ENCODE measurements around the gene GRK5.

The GRK5 gene

GRCh38 chr10:119278126-119278709 is 70.8 kb downstream of the GRK5 start:
- Histone ChIP-seq H3K9me3 (ENCODE audit: control insufficient read depth in 5 of 5, low read length in 5 of 5) (no peaks in the 10 kb centered on the region), H3K4me3 (ENCODE audit: low read depth in 1 of 5, low read length in 5 of 5) (no peak overlapping the region), H3K36me3 (ENCODE audit: control insufficient read depth in 5 of 5, insufficient read depth in 5 of 5, low read length in 5 of 5) (no peaks in the 10 kb centered on the region), H3K9ac (ENCODE audit: low read length in 5 of 5) (no peak overlapping the region), H3K27ac (ENCODE audit: low read depth, low read length) (no peak overlapping the region), H3K27me3 (ENCODE audit: control insufficient read depth in 5 of 5, insufficient read depth in 4 of 5, low read length in 5 of 5) (no peaks in the 10 kb centered on the region), H3K4me1 (ENCODE audit: control insufficient read depth in 5 of 5, insufficient read depth in 5 of 5, low read length in 5 of 5) (peaks cover 8 to 54% (median 34%) of the 10 kb centered on the region in 5 donors)

GRCh38 chr10:119279441-119279840 is 72.1 kb downstream of the GRK5 start:
- H3K9ac ChIP-seq (ENCODE audit: low read length in 5 of 5): no peak overlapping the region
- H3K27me3 ChIP-seq (ENCODE audit: control insufficient read depth in 5 of 5, insufficient read depth in 4 of 5, low read length in 5 of 5): no peaks in the 10 kb centered on the region
- no peaks in the 10 kb centered on the region for H3K36me3 ChIP-seq (ENCODE audit: control insufficient read depth in 5 of 5, insufficient read depth in 5 of 5, low read length in 5 of 5)
- no peaks in the 10 kb centered on the region for H3K9me3 ChIP-seq (ENCODE audit: control insufficient read depth in 5 of 5, low read length in 5 of 5)
- H3K4me3 ChIP-seq (ENCODE audit: low read depth in 1 of 5, low read length in 5 of 5): no peak overlapping the region
- no peak overlapping the region for H3K27ac ChIP-seq (ENCODE audit: low read depth, low read length)
- H3K4me1 ChIP-seq (ENCODE audit: control insufficient read depth in 5 of 5, insufficient read depth in 5 of 5, low read length in 5 of 5): peaks cover 8 to 60% (median 40%) of the 10 kb centered on the region in 5 donors

- H3K27me3 ChIP-seq (ENCODE audit: control insufficient read depth in 5 of 5, insufficient read depth in 4 of 5, low read length in 5 of 5): peaks cover 0 to 6% (median 0%) of the 10 kb centered on the region in 5 donors
- H3K9ac ChIP-seq (ENCODE audit: low read length in 5 of 5): no peak overlapping the region
- peak overlapping the region in 1 of 5 donors; percentile 2 for H3K4me3 ChIP-seq (ENCODE audit: low read depth in 1 of 5, low read length in 5 of 5)
- no peaks in the 10 kb centered on the region for H3K9me3 ChIP-seq (ENCODE audit: control insufficient read depth in 5 of 5, low read length in 5 of 5)
- peak overlapping the region; percentile 41 for H3K27ac ChIP-seq (ENCODE audit: low read depth, low read length)
- H3K36me3 ChIP-seq (ENCODE audit: control insufficient read depth in 5 of 5, insufficient read depth in 5 of 5, low read length in 5 of 5): no peaks in the 10 kb centered on the region
- peaks cover 13 to 70% (median 41%) of the 10 kb centered on the region in 5 donors for H3K4me1 ChIP-seq (ENCODE audit: control insufficient read depth in 5 of 5, insufficient read depth in 5 of 5, low read length in 5 of 5)
These were observed 74.3 kb downstream of the GRK5 start for GRCh38 chr10:119281581-119282071.

GRCh38 chr10:119282446-119282845 is 75.1 kb downstream of the GRK5 start:
- Histone ChIP-seq H3K27ac (ENCODE audit: low read depth, low read length) (no peak overlapping the region), H3K27me3 (ENCODE audit: control insufficient read depth in 5 of 5, insufficient read depth in 4 of 5, low read length in 5 of 5) (peaks cover 0 to 6% (median 0%) of the 10 kb centered on the region in 5 donors), H3K9ac (ENCODE audit: low read length in 5 of 5) (no peak overlapping the region), H3K9me3 (ENCODE audit: control insufficient read depth in 5 of 5, low read length in 5 of 5) (no peaks in the 10 kb centered on the region), H3K4me3 (ENCODE audit: low read depth in 1 of 5, low read length in 5 of 5) (no peak overlapping the region), H3K4me1 (ENCODE audit: control insufficient read depth in 5 of 5, insufficient read depth in 5 of 5, low read length in 5 of 5) (peaks cover 13 to 74% (median 47%) of the 10 kb centered on the region in 5 donors), H3K36me3 (ENCODE audit: control insufficient read depth in 5 of 5, insufficient read depth in 5 of 5, low read length in 5 of 5) (no peaks in the 10 kb centered on the region)

- H3K9ac ChIP-seq (ENCODE audit: low read length in 5 of 5): no peak overlapping the region
- H3K27ac ChIP-seq (ENCODE audit: low read depth, low read length): no peak overlapping the region
- no peaks in the 10 kb centered on the region for H3K9me3 ChIP-seq (ENCODE audit: control insufficient read depth in 5 of 5, low read length in 5 of 5)
- no peak overlapping the region for H3K4me3 ChIP-seq (ENCODE audit: low read depth in 1 of 5, low read length in 5 of 5)
- H3K27me3 ChIP-seq (ENCODE audit: control insufficient read depth in 5 of 5, insufficient read depth in 4 of 5, low read length in 5 of 5): peaks cover 0 to 6% (median 0%) of the 10 kb centered on the region in 5 donors
- H3K4me1 ChIP-seq (ENCODE audit: control insufficient read depth in 5 of 5, insufficient read depth in 5 of 5, low read length in 5 of 5): peaks cover 13 to 80% (median 54%) of the 10 kb centered on the region in 5 donors
- H3K36me3 ChIP-seq (ENCODE audit: control insufficient read depth in 5 of 5, insufficient read depth in 5 of 5, low read length in 5 of 5): no peaks in the 10 kb centered on the region
These were observed 76.0 kb downstream of the GRK5 start for GRCh38 chr10:119283387-119283786.

GRCh38 chr10:119283818-119284217 is 76.4 kb downstream of the GRK5 start:
- no peak overlapping the region for H3K27ac ChIP-seq (ENCODE audit: low read depth, low read length)
- no peak overlapping the region for H3K4me3 ChIP-seq (ENCODE audit: low read depth in 1 of 5, low read length in 5 of 5)
- peaks cover 0 to 6% (median 0%) of the 10 kb centered on the region in 5 donors for H3K27me3 ChIP-seq (ENCODE audit: control insufficient read depth in 5 of 5, insufficient read depth in 4 of 5, low read length in 5 of 5)
- no peaks in the 10 kb centered on the region for H3K9me3 ChIP-seq (ENCODE audit: control insufficient read depth in 5 of 5, low read length in 5 of 5)
- peaks cover 16 to 82% (median 58%) of the 10 kb centered on the region in 5 donors for H3K4me1 ChIP-seq (ENCODE audit: control insufficient read depth in 5 of 5, insufficient read depth in 5 of 5, low read length in 5 of 5)
- no peaks in the 10 kb centered on the region for H3K36me3 ChIP-seq (ENCODE audit: control insufficient read depth in 5 of 5, insufficient read depth in 5 of 5, low read length in 5 of 5)
- no peak overlapping the region for H3K9ac ChIP-seq (ENCODE audit: low read length in 5 of 5)

- Histone ChIP-seq H3K9ac (ENCODE audit: low read length in 5 of 5) (no peak overlapping the region), H3K27me3 (ENCODE audit: control insufficient read depth in 5 of 5, insufficient read depth in 4 of 5, low read length in 5 of 5) (peaks cover 0 to 6% (median 0%) of the 10 kb centered on the region in 5 donors), H3K27ac (ENCODE audit: low read depth, low read length) (no peak overlapping the region), H3K36me3 (ENCODE audit: control insufficient read depth in 5 of 5, insufficient read depth in 5 of 5, low read length in 5 of 5) (no peaks in the 10 kb centered on the region), H3K4me3 (ENCODE audit: low read depth in 1 of 5, low read length in 5 of 5) (no peak overlapping the region), H3K9me3 (ENCODE audit: control insufficient read depth in 5 of 5, low read length in 5 of 5) (no peaks in the 10 kb centered on the region), H3K4me1 (ENCODE audit: control insufficient read depth in 5 of 5, insufficient read depth in 5 of 5, low read length in 5 of 5) (peaks cover 24 to 86% (median 66%) of the 10 kb centered on the region in 5 donors)
These were observed 77.3 kb downstream of the GRK5 start for GRCh38 chr10:119284679-119285096.

- no peaks in the 10 kb centered on the region for H3K9me3 ChIP-seq (ENCODE audit: control insufficient read depth in 5 of 5, low read length in 5 of 5)
- H3K27ac ChIP-seq (ENCODE audit: low read depth, low read length): no peak overlapping the region
- no peak overlapping the region for H3K4me3 ChIP-seq (ENCODE audit: low read depth in 1 of 5, low read length in 5 of 5)
- peak overlapping the region in 2 of 5 donors; percentile 16 to 35 for H3K9ac ChIP-seq (ENCODE audit: low read length in 5 of 5)
- H3K36me3 ChIP-seq (ENCODE audit: control insufficient read depth in 5 of 5, insufficient read depth in 5 of 5, low read length in 5 of 5): no peaks in the 10 kb centered on the region
- peaks cover 0 to 7% (median 0%) of the 10 kb centered on the region in 5 donors for H3K27me3 ChIP-seq (ENCODE audit: control insufficient read depth in 5 of 5, insufficient read depth in 4 of 5, low read length in 5 of 5)
- H3K4me1 ChIP-seq (ENCODE audit: control insufficient read depth in 5 of 5, insufficient read depth in 5 of 5, low read length in 5 of 5): peaks cover 28 to 84% (median 69%) of the 10 kb centered on the region in 5 donors
These were observed 78.3 kb downstream of the GRK5 start for GRCh38 chr10:119285495-119286267.

GRCh38 chr10:119286516-119286915 is 79.1 kb downstream of the GRK5 start:
- no peaks in the 10 kb centered on the region for H3K9me3 ChIP-seq (ENCODE audit: control insufficient read depth in 5 of 5, low read length in 5 of 5)
- no peaks in the 10 kb centered on the region for H3K36me3 ChIP-seq (ENCODE audit: control insufficient read depth in 5 of 5, insufficient read depth in 5 of 5, low read length in 5 of 5)
- H3K9ac ChIP-seq (ENCODE audit: low read length in 5 of 5): peak overlapping the region in 1 of 5 donors; percentile 16
- peaks cover 0 to 9% (median 0%) of the 10 kb centered on the region in 5 donors for H3K27me3 ChIP-seq (ENCODE audit: control insufficient read depth in 5 of 5, insufficient read depth in 4 of 5, low read length in 5 of 5)
- H3K4me3 ChIP-seq (ENCODE audit: low read depth in 1 of 5, low read length in 5 of 5): no peak overlapping the region
- H3K4me1 ChIP-seq (ENCODE audit: control insufficient read depth in 5 of 5, insufficient read depth in 5 of 5, low read length in 5 of 5): peaks cover 22 to 86% (median 67%) of the 10 kb centered on the region in 5 donors
- H3K27ac ChIP-seq (ENCODE audit: low read depth, low read length): no peak overlapping the region
